Measurements from ENCODE around the gene KLHL17. TPM values are rescaled to one million over a fixed set of nuclear protein-coding genes. Genes with fewer than 3 reads are reported as not detected.

KLHL17 gene
- polyA plus RNA-seq, 4 donors: 3.9 to 11.9 (median 6.8) TPM

DNA sequence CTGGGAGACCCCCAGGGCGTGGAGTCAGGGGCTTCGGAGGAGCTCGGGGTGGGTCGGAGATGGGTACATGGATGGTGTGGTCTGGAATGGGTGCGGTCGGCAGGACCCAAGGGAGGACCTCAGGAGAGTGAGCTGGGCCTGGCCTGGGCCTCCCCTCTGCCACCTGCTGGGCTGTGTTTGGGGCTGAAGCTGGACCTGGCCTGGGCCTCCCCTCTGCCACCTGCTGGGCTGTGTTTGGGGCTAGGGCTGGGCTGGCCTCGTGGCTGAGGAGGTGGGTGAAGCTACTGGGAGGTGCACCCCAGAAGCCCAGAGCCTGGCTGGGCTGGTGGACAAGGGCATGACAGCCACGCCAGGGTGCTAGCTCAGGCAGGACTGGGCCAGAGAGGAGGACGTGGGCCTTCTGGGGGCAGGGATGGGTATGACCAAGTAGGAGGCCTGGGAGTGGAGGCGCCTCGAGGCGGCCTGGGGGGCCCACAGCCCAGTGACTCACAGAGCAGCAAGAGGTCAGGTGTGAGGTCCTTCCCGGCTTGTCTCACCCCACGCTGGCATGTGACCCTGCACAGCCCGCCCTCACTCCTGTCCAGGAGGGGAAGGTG lies 22.2 kb upstream of the KLHL17 start:
- 34 to 62% (median 36%) methylated on average over 15 of the region's 15 CpGs for WGBS, 3 donors
- Histone ChIP-seq H3K4me1 (ENCODE audit: control insufficient read depth in 3 of 3, insufficient read depth in 2 of 3, low read depth in 1 of 3, low read length in 2 of 3) (peaks cover 0 to 46% (median 2%) of the 10 kb centered on the region in 3 donors), H3K27ac (ENCODE audit: low read depth in 1 of 3, low read length in 2 of 3) (no peak overlapping the region), H3K9me3 (ENCODE audit: control insufficient read depth in 2 of 2, insufficient read depth in 1 of 2, low read depth in 1 of 2, low read length in 1 of 2) (no peaks in the 10 kb centered on the region), H3K4me3 (ENCODE audit: low read depth in 1 of 3, low read length in 3 of 3) (no peak overlapping the region), H3K27me3 (ENCODE audit: control insufficient read depth in 3 of 3, insufficient read depth in 3 of 3, low read length in 3 of 3) (peaks cover 21 to 82% (median 26%) of the 10 kb centered on the region in 3 donors), H3K36me3 (ENCODE audit: control insufficient read depth in 3 of 3, insufficient read depth in 2 of 3, low read depth in 1 of 3, low read length in 3 of 3) (peaks cover 0 to 3% (median 0%) of the 10 kb centered on the region in 3 donors)
- no peak for DNase-seq
- FAIRE-seq: no peak

DNA sequence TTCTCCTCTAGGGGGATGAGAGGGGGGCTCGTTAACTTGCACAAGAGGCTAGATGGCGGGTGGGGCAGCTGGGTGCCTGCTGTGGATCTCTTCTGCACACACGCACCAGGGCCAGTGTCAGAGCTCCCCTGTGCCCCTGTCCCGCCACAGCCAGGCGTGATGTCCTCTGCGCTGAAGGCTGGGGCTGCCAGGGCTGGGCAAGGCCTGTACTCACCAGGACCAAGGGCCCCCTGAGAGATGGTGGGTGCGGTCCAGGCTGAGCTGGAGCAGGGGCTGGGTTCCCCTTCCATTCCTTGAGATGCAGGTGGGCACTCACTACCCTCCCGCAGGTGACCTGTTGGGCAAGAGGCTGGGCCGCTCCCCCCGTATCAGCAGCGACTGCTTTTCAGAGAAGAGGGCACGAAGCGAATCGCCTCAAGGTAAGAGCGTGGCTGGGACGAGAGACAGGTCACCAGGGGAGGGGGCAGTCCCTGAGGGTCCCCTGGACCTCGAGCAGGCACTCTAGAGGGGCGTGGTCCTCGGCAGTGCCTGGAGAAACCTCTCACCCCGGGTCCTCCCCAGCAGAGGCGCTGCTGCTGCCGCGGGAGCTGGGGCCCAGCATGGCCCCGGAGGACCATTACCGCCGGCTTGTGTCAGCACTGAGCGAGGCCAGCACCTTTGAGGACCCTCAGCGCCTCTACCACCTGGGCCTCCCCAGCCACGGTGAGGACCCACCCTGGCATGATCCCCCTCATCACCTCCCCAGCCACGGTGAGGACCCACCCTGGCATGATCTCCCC lies 21.5 kb upstream of the KLHL17 start:
- 37 to 65% (median 44%) methylated on average over 28 to 30 of the region's 30 CpGs for WGBS, 3 donors
- DNase-seq (no peak), FAIRE-seq (no peak)
- Histone ChIP-seq H3K9me3 (ENCODE audit: control insufficient read depth in 2 of 2, insufficient read depth in 1 of 2, low read depth in 1 of 2, low read length in 1 of 2) (no peaks in the 10 kb centered on the region), H3K4me3 (ENCODE audit: low read depth in 1 of 3, low read length in 3 of 3) (no peak overlapping the region), H3K27ac (ENCODE audit: low read depth in 1 of 3, low read length in 2 of 3) (no peak overlapping the region), H3K27me3 (ENCODE audit: control insufficient read depth in 3 of 3, insufficient read depth in 3 of 3, low read length in 3 of 3) (peaks cover 19 to 82% (median 26%) of the 10 kb centered on the region in 3 donors), H3K4me1 (ENCODE audit: control insufficient read depth in 3 of 3, insufficient read depth in 2 of 3, low read depth in 1 of 3, low read length in 2 of 3) (peaks cover 0 to 48% (median 2%) of the 10 kb centered on the region in 3 donors), H3K36me3 (ENCODE audit: control insufficient read depth in 3 of 3, insufficient read depth in 2 of 3, low read depth in 1 of 3, low read length in 3 of 3) (peaks cover 0 to 8% (median 0%) of the 10 kb centered on the region in 3 donors)

DNA sequence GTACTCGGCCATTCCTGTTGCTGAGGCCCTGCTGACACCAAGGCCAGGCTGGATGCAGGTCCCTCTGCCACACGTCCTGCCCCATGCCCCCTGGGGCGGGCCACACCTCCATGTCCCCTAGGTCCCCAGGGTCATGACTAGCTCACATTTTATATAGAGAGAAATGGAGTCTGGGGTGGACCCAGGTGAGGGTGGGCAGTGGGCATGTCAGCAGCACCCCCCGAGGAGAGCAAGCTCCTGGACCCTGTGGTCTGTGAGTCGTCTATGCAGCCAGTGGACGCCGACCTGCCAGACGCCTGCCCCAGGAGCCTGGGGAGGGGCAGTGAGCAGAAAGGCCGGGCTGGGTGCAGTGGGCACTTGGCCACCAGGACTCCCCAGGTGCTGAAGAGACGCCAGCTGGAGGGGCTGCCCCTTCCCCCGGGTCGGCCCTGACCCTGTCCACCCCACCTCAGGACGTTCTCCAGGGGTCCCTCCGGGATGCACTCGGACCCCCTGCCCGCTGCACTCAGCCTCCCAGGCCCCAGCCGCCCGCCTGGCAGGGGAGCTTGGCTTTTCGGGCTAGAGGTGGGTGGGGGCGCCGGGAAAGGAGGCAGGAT lies 20.8 kb upstream of the KLHL17 start:
- H3K27ac ChIP-seq (ENCODE audit: low read depth in 1 of 3, low read length in 2 of 3): no peak overlapping the region
- no peak for DNase-seq
- FAIRE-seq: no peak
- peaks cover 0 to 14% (median 0%) of the 10 kb centered on the region in 3 donors for H3K36me3 ChIP-seq (ENCODE audit: control insufficient read depth in 3 of 3, insufficient read depth in 2 of 3, low read depth in 1 of 3, low read length in 3 of 3)
- peak overlapping the region in 1 of 3 donors; percentile 43 for H3K4me3 ChIP-seq (ENCODE audit: low read depth in 1 of 3, low read length in 3 of 3)
- peaks cover 19 to 82% (median 26%) of the 10 kb centered on the region in 3 donors for H3K27me3 ChIP-seq (ENCODE audit: control insufficient read depth in 3 of 3, insufficient read depth in 3 of 3, low read length in 3 of 3)
- H3K4me1 ChIP-seq (ENCODE audit: control insufficient read depth in 3 of 3, insufficient read depth in 2 of 3, low read depth in 1 of 3, low read length in 2 of 3): peaks cover 0 to 51% (median 2%) of the 10 kb centered on the region in 3 donors
- 7 to 27% (median 14%) methylated on average over 16 to 21 of the region's 21 CpGs for WGBS, 3 donors
- no peaks in the 10 kb centered on the region for H3K9me3 ChIP-seq (ENCODE audit: control insufficient read depth in 2 of 2, insufficient read depth in 1 of 2, low read depth in 1 of 2, low read length in 1 of 2)

DNA sequence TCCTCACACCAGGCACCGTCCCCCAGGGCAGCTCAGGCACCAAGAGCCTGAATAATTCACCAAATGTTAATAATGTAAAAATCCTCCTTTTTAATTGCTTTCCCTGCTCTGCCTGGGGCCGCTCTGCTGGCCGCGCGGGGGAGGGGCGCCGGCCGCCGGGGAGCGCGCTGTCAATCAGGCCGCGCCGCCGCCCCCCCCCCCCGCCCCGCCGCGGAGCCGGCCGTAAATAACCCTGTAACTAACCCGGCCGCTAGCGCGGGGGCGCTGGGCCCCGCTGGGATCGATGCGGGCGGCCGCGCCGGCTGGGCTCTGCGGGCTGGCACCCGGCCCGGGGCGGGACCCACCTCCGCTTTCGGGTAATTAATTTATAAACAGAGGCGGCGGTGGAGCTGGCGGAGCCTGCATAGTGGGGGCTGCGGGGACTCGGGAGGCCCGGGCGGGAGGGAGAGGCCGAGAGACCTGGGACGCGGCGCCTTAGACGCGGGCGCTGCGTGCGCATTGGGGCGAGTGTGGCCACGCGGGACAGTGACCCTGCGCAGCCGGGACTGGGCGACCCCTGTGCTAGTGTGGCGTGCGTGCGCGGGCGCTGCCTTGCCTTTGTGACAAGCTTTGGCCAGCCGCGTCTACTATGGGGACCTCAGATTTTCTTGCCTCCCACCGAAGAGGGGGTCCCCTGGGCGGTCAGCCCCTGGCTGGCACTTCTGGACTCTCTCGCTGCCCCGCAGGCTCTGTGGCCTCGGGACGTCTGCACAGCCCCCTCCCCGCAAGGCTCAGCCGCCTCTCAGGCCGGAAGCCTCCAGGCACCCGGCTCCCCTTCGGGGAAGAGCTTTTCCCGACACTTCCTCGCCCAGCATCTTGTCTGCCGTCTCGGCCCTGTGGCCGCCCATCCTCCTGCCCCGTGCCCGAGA lies 20.0 kb upstream of the KLHL17 start:
- no peaks in the 10 kb centered on the region for H3K9me3 ChIP-seq (ENCODE audit: control insufficient read depth in 2 of 2, insufficient read depth in 1 of 2, low read depth in 1 of 2, low read length in 1 of 2)
- H3K27me3 ChIP-seq (ENCODE audit: control insufficient read depth in 3 of 3, insufficient read depth in 3 of 3, low read length in 3 of 3): peaks cover 15 to 76% (median 26%) of the 10 kb centered on the region in 3 donors
- 0 to 1% (median 0%) methylated on average over 60 to 86 of the region's 86 CpGs for WGBS, 3 donors
- H3K4me3 ChIP-seq (ENCODE audit: low read depth in 1 of 3, low read length in 3 of 3): peak overlapping the region; percentile 12 to 50 (median 19)
- FAIRE-seq (no peak), DNase-seq (peak; percentile 20 to 80)
- peaks cover 0 to 22% (median 2%) of the 10 kb centered on the region in 3 donors for H3K36me3 ChIP-seq (ENCODE audit: control insufficient read depth in 3 of 3, insufficient read depth in 2 of 3, low read depth in 1 of 3, low read length in 3 of 3)
- peak overlapping the region in 2 of 3 donors; percentile 45 to 74 for H3K27ac ChIP-seq (ENCODE audit: low read depth in 1 of 3, low read length in 2 of 3)
- H3K4me1 ChIP-seq (ENCODE audit: control insufficient read depth in 3 of 3, insufficient read depth in 2 of 3, low read depth in 1 of 3, low read length in 2 of 3): peaks cover 0 to 50% (median 2%) of the 10 kb centered on the region in 3 donors

DNA sequence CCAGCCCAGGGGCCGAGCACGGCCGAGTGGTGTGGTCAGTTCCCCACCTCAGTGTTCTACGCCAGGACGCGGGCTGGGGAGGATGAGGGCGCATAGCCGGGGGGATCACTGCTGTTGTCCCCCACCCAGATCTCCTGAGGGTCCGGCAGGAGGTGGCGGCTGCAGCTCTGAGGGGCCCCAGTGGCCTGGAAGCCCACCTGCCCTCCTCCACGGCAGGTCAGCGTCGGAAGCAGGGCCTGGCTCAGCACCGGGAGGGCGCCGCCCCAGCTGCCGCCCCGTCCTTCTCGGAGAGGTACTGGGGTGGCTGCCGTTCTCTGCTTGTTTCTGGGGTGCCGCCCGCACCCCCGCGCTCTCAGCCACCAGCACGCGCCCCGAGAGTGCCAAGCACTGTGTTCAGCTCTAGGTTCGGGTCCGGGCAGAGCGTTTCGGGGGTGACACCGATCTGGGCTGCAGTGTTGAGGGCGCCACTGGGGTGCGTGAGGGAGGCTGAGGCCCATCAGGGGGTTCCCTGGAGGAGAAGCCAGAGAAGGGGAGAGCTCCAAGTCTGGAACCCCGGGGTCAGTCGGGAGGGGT lies 19.3 kb upstream of the KLHL17 start:
- peaks cover 0 to 29% (median 2%) of the 10 kb centered on the region in 3 donors for H3K36me3 ChIP-seq (ENCODE audit: control insufficient read depth in 3 of 3, insufficient read depth in 2 of 3, low read depth in 1 of 3, low read length in 3 of 3)
- H3K4me1 ChIP-seq (ENCODE audit: control insufficient read depth in 3 of 3, insufficient read depth in 2 of 3, low read depth in 1 of 3, low read length in 2 of 3): peaks cover 0 to 42% (median 2%) of the 10 kb centered on the region in 3 donors
- H3K27me3 ChIP-seq (ENCODE audit: control insufficient read depth in 3 of 3, insufficient read depth in 3 of 3, low read length in 3 of 3): peaks cover 10 to 69% (median 26%) of the 10 kb centered on the region in 3 donors
- H3K4me3 ChIP-seq (ENCODE audit: low read depth in 1 of 3, low read length in 3 of 3): peak overlapping the region in 2 of 3 donors; percentile 19 to 50
- FAIRE-seq (no peak), DNase-seq (no peak)
- WGBS, 3 donors: 1 to 3% (median 1%) methylated on average over 34 to 36 of the region's 36 CpGs
- no peaks in the 10 kb centered on the region for H3K9me3 ChIP-seq (ENCODE audit: control insufficient read depth in 2 of 2, insufficient read depth in 1 of 2, low read depth in 1 of 2, low read length in 1 of 2)
- peak overlapping the region in 2 of 3 donors; percentile 45 to 74 for H3K27ac ChIP-seq (ENCODE audit: low read depth in 1 of 3, low read length in 2 of 3)

DNA sequence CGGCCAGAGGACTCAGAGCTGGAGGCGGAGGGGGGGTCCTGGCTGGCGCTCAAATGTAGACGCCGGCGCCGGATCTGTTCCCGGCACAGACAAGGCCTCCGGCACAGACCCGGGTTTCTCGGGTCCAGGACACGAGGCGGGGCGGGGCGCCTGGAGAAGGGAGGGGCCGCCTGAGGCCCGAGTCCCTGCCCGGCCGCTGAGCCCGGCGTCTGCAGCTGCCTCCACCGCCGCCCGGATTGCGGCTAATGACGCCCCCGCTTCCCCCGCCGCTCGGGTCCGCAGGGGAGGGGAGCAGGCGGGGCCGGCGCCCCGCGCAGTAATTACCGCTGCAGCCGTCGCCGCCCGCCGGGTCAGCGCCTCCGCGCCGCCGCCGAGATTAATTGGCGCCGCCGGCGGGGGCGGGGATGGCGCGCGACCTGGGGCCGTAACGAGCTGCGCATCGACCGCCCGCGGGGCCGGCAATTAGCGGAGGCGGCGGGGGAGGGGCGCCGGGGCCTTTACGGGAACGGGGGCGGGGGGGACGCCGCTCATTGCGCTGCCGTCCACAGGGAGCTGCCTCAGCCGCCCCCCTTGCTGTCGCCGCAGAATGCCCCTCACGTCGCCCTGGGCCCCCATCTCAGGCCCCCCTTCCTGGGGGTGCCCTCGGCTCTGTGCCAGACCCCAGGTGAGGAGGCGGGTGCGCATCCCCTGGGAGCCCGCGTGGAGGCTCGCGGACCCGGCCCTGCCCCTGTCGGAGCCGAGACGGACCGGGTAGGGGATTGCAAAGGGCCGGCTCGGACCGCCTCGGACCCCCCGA lies 18.6 kb upstream of the KLHL17 start:
- DNase-seq (peak; percentile 59 to 81), FAIRE-seq (no peak)
- Histone ChIP-seq H3K27ac (ENCODE audit: low read depth in 1 of 3, low read length in 2 of 3) (peak overlapping the region in 2 of 3 donors; percentile 45 to 74), H3K4me3 (ENCODE audit: low read depth in 1 of 3, low read length in 3 of 3) (peak overlapping the region in 2 of 3 donors; percentile 35 to 50), H3K27me3 (ENCODE audit: control insufficient read depth in 3 of 3, insufficient read depth in 3 of 3, low read length in 3 of 3) (peaks cover 8 to 62% (median 21%) of the 10 kb centered on the region in 3 donors), H3K36me3 (ENCODE audit: control insufficient read depth in 3 of 3, insufficient read depth in 2 of 3, low read depth in 1 of 3, low read length in 3 of 3) (peaks cover 0 to 34% (median 2%) of the 10 kb centered on the region in 3 donors), H3K4me1 (ENCODE audit: control insufficient read depth in 3 of 3, insufficient read depth in 2 of 3, low read depth in 1 of 3, low read length in 2 of 3) (peaks cover 0 to 42% (median 2%) of the 10 kb centered on the region in 3 donors), H3K9me3 (ENCODE audit: control insufficient read depth in 2 of 2, insufficient read depth in 1 of 2, low read depth in 1 of 2, low read length in 1 of 2) (no peaks in the 10 kb centered on the region)
- WGBS, 3 donors: 0 to 1% (median 0%) methylated on average over 22 to 98 of the region's 98 CpGs

DNA sequence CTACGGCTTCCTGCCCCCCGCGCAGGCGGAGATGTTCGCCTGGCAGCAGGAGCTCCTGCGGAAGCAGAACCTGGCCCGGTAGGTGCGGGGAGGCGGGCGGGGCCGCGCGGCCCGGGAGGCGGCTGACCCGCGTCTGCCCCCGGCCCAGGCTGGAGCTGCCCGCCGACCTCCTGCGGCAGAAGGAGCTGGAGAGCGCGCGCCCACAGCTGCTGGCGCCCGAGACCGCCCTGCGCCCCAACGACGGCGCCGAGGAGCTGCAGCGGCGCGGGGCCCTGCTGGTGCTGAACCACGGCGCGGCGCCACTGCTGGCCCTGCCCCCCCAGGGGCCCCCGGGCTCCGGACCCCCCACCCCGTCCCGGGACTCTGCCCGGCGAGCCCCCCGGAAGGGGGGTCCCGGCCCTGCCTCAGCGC lies 18.0 kb upstream of the KLHL17 start:
- H3K27me3 ChIP-seq (ENCODE audit: control insufficient read depth in 3 of 3, insufficient read depth in 3 of 3, low read length in 3 of 3): peaks cover 8 to 57% (median 20%) of the 10 kb centered on the region in 3 donors
- DNase-seq: no peak
- H3K9me3 ChIP-seq (ENCODE audit: control insufficient read depth in 2 of 2, insufficient read depth in 1 of 2, low read depth in 1 of 2, low read length in 1 of 2): no peaks in the 10 kb centered on the region
- H3K27ac ChIP-seq (ENCODE audit: low read depth in 1 of 3, low read length in 2 of 3): peak overlapping the region in 2 of 3 donors; percentile 41 to 57
- WGBS, 3 donors: 0 to 1% (median 1%) methylated on average over 19 to 48 of the region's 48 CpGs
- peak overlapping the region in 2 of 3 donors; percentile 35 to 50 for H3K4me3 ChIP-seq (ENCODE audit: low read depth in 1 of 3, low read length in 3 of 3)
- FAIRE-seq: no peak
- peaks cover 0 to 40% (median 3%) of the 10 kb centered on the region in 3 donors for H3K36me3 ChIP-seq (ENCODE audit: control insufficient read depth in 3 of 3, insufficient read depth in 2 of 3, low read depth in 1 of 3, low read length in 3 of 3)
- peaks cover 0 to 42% (median 2%) of the 10 kb centered on the region in 3 donors for H3K4me1 ChIP-seq (ENCODE audit: control insufficient read depth in 3 of 3, insufficient read depth in 2 of 3, low read depth in 1 of 3, low read length in 2 of 3)
